HepG2 (cell line): ENCODE results near the gene VPS37D. TPM values are rescaled to one million over a fixed set of nuclear protein-coding genes. Genes with fewer than 3 reads are reported as not detected.

Experiments used
- ARID2 ChIP-seq: sonication (generic); formaldehyde crosslinking; IDR thresholded peaks from 2 replicates; pipeline ENCODE4 v1.8.1; 2022; ENCODE audit warnings: mild to moderate bottlenecking, missing genetic modification reagents, borderline replicate concordance
- GPN1 ChIP-seq: sonication (generic); formaldehyde crosslinking; IDR thresholded peaks from 2 replicates; pipeline ENCODE4 v1.5.1; 2020; ENCODE audit warnings: missing genetic modification reagents, borderline replicate concordance
- HIVEP1 ChIP-seq: sonication (generic); formaldehyde crosslinking; IDR thresholded peaks from 2 replicates; pipeline ENCODE4 v1.4.0; 2020; ENCODE audit warnings: mild to moderate bottlenecking, missing genetic modification reagents
- KDM5B ChIP-seq: sonication (generic); formaldehyde crosslinking; IDR thresholded peaks from 2 replicates; pipeline ENCODE4 v1.4.0; 2020; ENCODE audit warnings: missing genetic modification reagents, mild to moderate bottlenecking, borderline replicate concordance
- RELA ChIP-seq: sonication (generic); formaldehyde crosslinking; IDR thresholded peaks from 2 replicates; pipeline ENCODE4 v1.4.0; 2020; ENCODE audit warnings: missing genetic modification reagents
- RERE ChIP-seq: IDR thresholded peaks from 2 replicates; pipeline ENCODE4 v1.6.1; 2016; ENCODE audit warnings: low read depth, missing genetic modification reagents, missing compliant biosample characterization
- TOPORS ChIP-seq: sonication (generic); formaldehyde crosslinking; IDR thresholded peaks from 2 replicates; pipeline ENCODE4 v1.8.0; 2023; ENCODE audit warnings: mild to moderate bottlenecking, missing genetic modification reagents
- ZNF407 ChIP-seq: sonication (generic); formaldehyde crosslinking; IDR thresholded peaks from one replicate; pipeline ENCODE4 v1.5.1; 2020; ENCODE audit warnings: mild to moderate bottlenecking, missing genetic modification reagents; ENCODE audit errors: not compliant biosample characterization
- ZNF512B ChIP-seq: sonication (generic); formaldehyde crosslinking; IDR thresholded peaks from 2 replicates; pipeline ENCODE4 v1.5.1; 2020; ENCODE audit warnings: missing genetic modification reagents, mild to moderate bottlenecking, borderline replicate concordance
- ZNF552 ChIP-seq: sonication (generic); formaldehyde crosslinking; IDR thresholded peaks from 2 replicates; pipeline ENCODE4 v1.9.0; 2022; ENCODE audit warnings: missing genetic modification reagents, mild to moderate bottlenecking, borderline replicate concordance
- ZNF577 ChIP-seq: sonication (generic); formaldehyde crosslinking; IDR thresholded peaks from 2 replicates; pipeline ENCODE4 v1.4.0; 2020; ENCODE audit warnings: mild to moderate bottlenecking, low read depth, missing genetic modification reagents, borderline replicate concordance
- polyA plus RNA-seq, 8 experiments: library from polyadenylated mRNA; depleted of rRNA in 3 of 8; stranded (reverse) in 7 of 8; unstranded in 1 of 8; fragments of >200 nt; fragmentation: Illumina TruSeq in 4 of 8; extraction: Trizol in 4 of 8; gene quantifications; 2 replicates each; pipeline versions ENCODE4 v1.2.1 to v1.2.3, GENCODE V29; 2011 to 2016; ENCODE audit warnings: low read depth in 4 of 8, missing spikeins in 1 of 8, mixed read lengths in 1 of 8; ENCODE audit not compliant: insufficient read depth in 1 of 8
- total RNA-seq, 5 experiments: library from RNA; depleted of rRNA; stranded (reverse); fragments of >200 nt; fragmentation: Illumina TruSeq; extraction: Trizol; gene quantifications; 2 replicates each; pipeline ENCODE4 v1.2.3, GENCODE V29; 2016; ENCODE audit warnings: low read depth in 1 of 5

Gene VPS37D
- total and polyA plus RNA-seq, 2 of the 13 experiments (the other 11 are each of a cell fraction or from before 2014, with no cell fraction given) = 3.8 to 6.3 TPM

GRCh38 chr7:73623798-73624668 is 43.6 kb upstream of the VPS37D start, which contains the start of gene MLXIPL (continued):
- TF ChIP-seq ZNF407 (CRISPR knock-in tag) (peak; percentile 31), GPN1 (CRISPR knock-in tag) (no peak), RERE (CRISPR knock-in tag) (no peak), ZNF552 (CRISPR knock-in tag) (no peak; the same call in 1 of the 2 replicates), ZNF512B (no peak), ARID2 (CRISPR knock-in tag) (no peak), RELA (CRISPR knock-in tag) (no peak), TOPORS (CRISPR knock-in tag) (peak; percentile 26; the same call in 1 of the 2 replicates), HIVEP1 (CRISPR knock-in tag) (no peak), ZNF577 (no peak), KDM5B (CRISPR knock-in tag) (peak; percentile 60; the same call in 1 of the 2 replicates)
